ACHN (cell line): Measurements from ENCODE around the gene MAP1B.
"Not testable (repeated sequence)": the region's sequence is repeated elsewhere in the genome, so short reads cannot be mapped to it uniquely, and the experiment has no call there.

Source experiments
- DNase-seq: peaks from one replicate; pipeline ENCODE4 v3.0.0-alpha.2; 2015
- in situ Hi-C: cut with HindIII; loops from 2 replicates; pipeline ENCODE4 v1.10.0; 2017; ENCODE audit warnings: low sequenced_read_pairs, low pct_ligation_motif_present, low pct_unique_long_range_greater_than_20kb

MAP1B gene

GRCh38 chr5:72152545-72152944 is 45.3 kb downstream of the MAP1B start:
- DNase-seq = no peak
- in situ Hi-C loops = no loop called here

- in situ Hi-C loops = no loop called here
Measured at GRCh38 chr5:72153551-72153950, 46.3 kb downstream of the MAP1B start.

GRCh38 chr5:72154076-72154756 is 46.9 kb downstream of the MAP1B start:
- no peak for DNase-seq
- in situ Hi-C loops = no loop called here

More at GRCh38 chr5:72153551-72153950, 46.3 kb downstream of the MAP1B start:
- DNase-seq = no peak

GRCh38 chr5:72156946-72157624 is 49.8 kb downstream of the MAP1B start:
- in situ Hi-C loops = no loop called here
- no peak for DNase-seq

GRCh38 chr5:72157625-72157962 is 50.3 kb downstream of the MAP1B start:
- in situ Hi-C loops = no loop called here

GRCh38 chr5:72159501-72159911 is 52.2 kb downstream of the MAP1B start:
- in situ Hi-C loops = no loop called here
- no peak for DNase-seq

More at GRCh38 chr5:72157625-72157962, 50.3 kb downstream of the MAP1B start:
- DNase-seq = no peak

- no peak for DNase-seq
- in situ Hi-C loops = no loop called here
Measured at GRCh38 chr5:72160329-72160728, 53.1 kb downstream of the MAP1B start.

- no peak for DNase-seq
- in situ Hi-C loops = no loop called here
Measured at GRCh38 chr5:72160959-72161358, 53.7 kb downstream of the MAP1B start.

GRCh38 chr5:72161951-72162350 is 54.7 kb downstream of the MAP1B start:
- in situ Hi-C loops = no loop called here
- no peak for DNase-seq

GRCh38 chr5:72163349-72163983 is 56.2 kb downstream of the MAP1B start:
- in situ Hi-C loops = no loop called here
- DNase-seq = no peak

GRCh38 chr5:72166070-72166979 is 59.0 kb downstream of the MAP1B start:
- no peak for DNase-seq
- in situ Hi-C loops = no loop called here

GRCh38 chr5:72167257-72167656 is 60.0 kb downstream of the MAP1B start:
- no peak for DNase-seq
- in situ Hi-C loops = no loop called here

GRCh38 chr5:72167804-72168203 is 60.5 kb downstream of the MAP1B start:
- DNase-seq = no peak
- in situ Hi-C loops = no loop called here

- no peak for DNase-seq
- in situ Hi-C loops = no loop called here
Measured at GRCh38 chr5:72170101-72170500, 62.8 kb downstream of the MAP1B start.

- in situ Hi-C loops, DNase-seq: not testable (repeated sequence)
Measured at GRCh38 chr5:72171181-72171580, 63.9 kb downstream of the MAP1B start.

GRCh38 chr5:72171667-72172066 is 64.4 kb downstream of the MAP1B start:
- DNase-seq = no peak
- in situ Hi-C loops = no loop called here

- in situ Hi-C loops = no loop called here
- DNase-seq = no peak
Measured at GRCh38 chr5:72172786-72173185, 65.5 kb downstream of the MAP1B start.

GRCh38 chr5:72177538-72177937 is 70.3 kb downstream of the MAP1B start:
- no peak for DNase-seq
- in situ Hi-C loops = no loop called here
